ENCODE data around the gene SRCAP. TPM values are rescaled to one million over a fixed set of nuclear protein-coding genes. Genes with fewer than 3 reads are reported as not detected.

SRCAP gene
- total RNA-seq, 2 experiments from 2014 or later, result 48.4 to 54.0 TPM

GRCh38 chr16:30774367-30775130, 75.6 kb downstream of the SRCAP start:
- Mint-ChIP-seq H3K27me3 (no peaks in the 10 kb centered on the region), H3K4me3 (peak overlapping the region; percentile 91), H3K27ac (no peak overlapping the region), H3K4me1 (ENCODE audit: low read depth) (peaks cover 19% of the 10 kb centered on the region), H3K36me3 (peaks cover 30% of the 10 kb centered on the region), H3K9me3 (no peaks in the 10 kb centered on the region)
- intact Hi-C loops (cut with micrococcal nuclease), result loop anchor here (1.0 kb wide), 1 partner anchor 12 kb away; the partner anchor contains the start of genes CFAP119 and RNF40
- ChIA-PET POLR2A (interaction anchor here (1.0 to 1.8 kb wide), 2 partner anchors 100 to 127 kb away, joined by 3 to 5 read pairs; no protein-coding TSS in a partner anchor), CTCF (interaction anchor here (0.8 to 1.5 kb wide), 4 partner anchors 31 to 128 kb away, joined by 3 to 5 read pairs (median 4); no protein-coding TSS in a partner anchor)
- no peak for DNase-seq

DNA sequence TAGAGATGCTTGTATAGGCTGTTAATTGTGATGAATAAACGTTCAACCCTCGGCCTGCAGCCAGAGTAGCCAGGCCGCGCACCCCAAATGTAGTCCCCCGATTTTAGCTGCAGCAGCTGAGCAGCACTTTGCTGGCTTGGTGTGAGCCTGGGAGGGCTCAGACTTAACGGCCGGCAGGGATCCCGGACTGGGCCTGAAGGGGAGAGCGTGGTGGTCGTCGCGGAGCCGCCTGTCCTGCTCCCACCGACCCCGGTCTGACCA, 76.1 kb downstream of the SRCAP start:
- peak overlapping the region; percentile 88 for H3K27ac Mint-ChIP-seq
- peaks cover 19% of the 10 kb centered on the region for H3K4me1 Mint-ChIP-seq (ENCODE audit: low read depth)
- CTCF ChIA-PET, result interaction anchor here (0.8 to 1.5 kb wide), 4 partner anchors 30 to 127 kb away, joined by 3 to 5 read pairs (median 4); no protein-coding TSS in a partner anchor
- no peaks in the 10 kb centered on the region for H3K27me3 Mint-ChIP-seq
- no peaks in the 10 kb centered on the region for H3K9me3 Mint-ChIP-seq
- POLR2A ChIA-PET, result interaction anchor here (1.0 to 1.8 kb wide), 2 partner anchors 100 to 127 kb away, joined by 3 to 5 read pairs; no protein-coding TSS in a partner anchor
- intact Hi-C loops (cut with micrococcal nuclease), result loop anchor here (1.0 kb wide), 1 partner anchor 13 kb away; the partner anchor contains the start of genes CFAP119 and RNF40
- peak overlapping the region; percentile 91 for H3K4me3 Mint-ChIP-seq
- DNase-seq, result no peak
- H3K36me3 Mint-ChIP-seq, result peaks cover 29% of the 10 kb centered on the region

GRCh38 chr16:30775392-30776188, 76.6 kb downstream of the SRCAP start:
- CTCF ChIA-PET, result interaction anchor here (1.0 to 1.5 kb wide), 3 partner anchors 30 to 127 kb away, joined by 4 to 5 read pairs (median 5); no protein-coding TSS in a partner anchor
- intact Hi-C loops (cut with micrococcal nuclease), result loop anchor here (1.0 kb wide), 1 partner anchor 13 kb away; the partner anchor contains the start of genes CFAP119 and RNF40
- H3K4me3 Mint-ChIP-seq, result peak overlapping the region; percentile 91
- peaks cover 19% of the 10 kb centered on the region for H3K4me1 Mint-ChIP-seq (ENCODE audit: low read depth)
- DNase-seq, result peak; percentile 75
- POLR2A ChIA-PET, result interaction anchor here (1.0 to 1.8 kb wide), 2 partner anchors 99 to 126 kb away, joined by 3 to 5 read pairs; no protein-coding TSS in a partner anchor
- H3K27ac Mint-ChIP-seq, result peak overlapping the region; percentile 88
- no peaks in the 10 kb centered on the region for H3K27me3 Mint-ChIP-seq
- H3K36me3 Mint-ChIP-seq, result peaks cover 25% of the 10 kb centered on the region
- no peaks in the 10 kb centered on the region for H3K9me3 Mint-ChIP-seq

- no peaks in the 10 kb centered on the region for H3K27me3 Mint-ChIP-seq
- intact Hi-C loops (cut with micrococcal nuclease), result no loop called here
- H3K36me3 Mint-ChIP-seq, result peaks cover 18% of the 10 kb centered on the region
- peaks cover 19% of the 10 kb centered on the region for H3K4me1 Mint-ChIP-seq (ENCODE audit: low read depth)
- POLR2A ChIA-PET, result interaction anchor here (0.6 kb wide), 1 partner anchor 10 kb away, joined by 3 read pairs; the partner anchor contains the start of gene ZNF629
- no peak overlapping the region for H3K27ac Mint-ChIP-seq
- DNase-seq, result no peak
- CTCF ChIA-PET, result interaction anchor here (1.1 to 1.4 kb wide), 4 partner anchors 36 to 164 kb away, joined by 3 to 4 read pairs (median 4); no protein-coding TSS in a partner anchor
- H3K4me3 Mint-ChIP-seq, result peak overlapping the region; percentile 91
- no peaks in the 10 kb centered on the region for H3K9me3 Mint-ChIP-seq
Measured at GRCh38 chr16:30777591-30778297, 78.8 kb downstream of the SRCAP start.

GRCh38 chr16:30778549-30779244, 79.7 kb downstream of the SRCAP start:
- Mint-ChIP-seq H3K36me3 (peaks cover 16% of the 10 kb centered on the region), H3K27me3 (no peaks in the 10 kb centered on the region), H3K9me3 (no peaks in the 10 kb centered on the region), H3K4me1 (ENCODE audit: low read depth) (peaks cover 19% of the 10 kb centered on the region), H3K27ac (no peak overlapping the region), H3K4me3 (no peak overlapping the region)
- POLR2A ChIA-PET, result no interaction called here
- no peak for DNase-seq
- intact Hi-C loops (cut with micrococcal nuclease), result no loop called here
- CTCF ChIA-PET, result interaction anchor here (1.1 kb wide), 2 partner anchors 36 to 66 kb away, joined by 3 to 4 read pairs; no protein-coding TSS in a partner anchor

DNA sequence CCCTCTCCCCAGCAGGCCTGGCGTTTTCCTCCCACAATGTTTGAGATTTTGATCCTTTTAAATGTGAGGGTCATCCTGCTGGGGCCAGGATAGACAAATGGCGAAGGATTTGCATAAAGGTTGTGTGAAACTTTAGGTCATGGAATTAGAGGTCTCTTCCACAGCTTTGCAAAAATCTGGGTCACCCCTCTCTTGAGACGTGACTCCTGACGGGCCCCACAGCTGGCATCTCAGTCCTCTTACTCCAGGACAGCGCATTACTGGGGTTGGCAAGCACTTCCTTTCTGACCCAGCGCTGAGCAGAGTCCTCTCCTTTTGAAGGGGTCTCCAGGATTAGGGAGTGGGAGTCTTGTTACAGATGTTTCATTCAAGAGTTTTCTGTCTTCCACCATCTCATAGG, 80.6 kb downstream of the SRCAP start:
- POLR2A ChIA-PET, result no interaction called here
- H3K4me1 Mint-ChIP-seq (ENCODE audit: low read depth), result peaks cover 17% of the 10 kb centered on the region
- intact Hi-C loops (cut with micrococcal nuclease), result no loop called here

GRCh38 chr16:30780021-30780420, 81.0 kb downstream of the SRCAP start:
- Mint-ChIP-seq H3K4me1 (ENCODE audit: low read depth) (peaks cover 12% of the 10 kb centered on the region), H3K27me3 (no peaks in the 10 kb centered on the region), H3K36me3 (peaks cover 13% of the 10 kb centered on the region), H3K27ac (no peak overlapping the region), H3K4me3 (no peak overlapping the region), H3K9me3 (no peaks in the 10 kb centered on the region)
- no peak for DNase-seq
- POLR2A ChIA-PET, result no interaction called here
- CTCF ChIA-PET, result no interaction called here
- intact Hi-C loops (cut with micrococcal nuclease), result no loop called here

More for the DNA sequence above, 80.6 kb downstream of the SRCAP start:
- no peak overlapping the region for H3K27ac Mint-ChIP-seq
- no peak for DNase-seq
- H3K27me3 Mint-ChIP-seq, result no peaks in the 10 kb centered on the region
- no peaks in the 10 kb centered on the region for H3K9me3 Mint-ChIP-seq
- peaks cover 15% of the 10 kb centered on the region for H3K36me3 Mint-ChIP-seq
- CTCF ChIA-PET, result no interaction called here
- H3K4me3 Mint-ChIP-seq, result no peak overlapping the region

DNA sequence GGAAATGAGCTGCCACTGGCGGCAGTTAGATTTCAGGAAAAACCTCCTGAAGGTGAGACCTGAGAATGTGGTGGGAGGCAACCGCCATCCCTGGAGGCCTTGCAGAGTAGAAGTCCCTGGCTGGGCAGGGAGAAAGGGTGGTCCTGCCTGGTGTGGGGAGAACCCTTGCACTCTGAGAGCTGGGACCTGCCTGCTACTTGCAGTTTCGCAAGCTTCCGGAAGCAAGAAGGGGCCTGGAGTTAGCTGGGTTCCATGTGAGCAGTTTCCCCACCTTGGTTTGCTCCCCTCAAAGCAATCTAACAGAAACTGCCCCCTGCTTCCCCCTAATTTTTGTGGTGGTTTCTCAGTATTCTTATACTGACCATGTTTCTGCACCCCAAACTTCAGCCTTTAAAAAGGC, 81.6 kb downstream of the SRCAP start:
- ChIA-PET CTCF (no interaction called here), POLR2A (no interaction called here)

GRCh38 chr16:30782486-30783279, 83.7 kb downstream of the SRCAP start:
- Mint-ChIP-seq H3K27ac (no peak overlapping the region), H3K4me3 (no peak overlapping the region), H3K4me1 (ENCODE audit: low read depth) (peaks cover 12% of the 10 kb centered on the region), H3K9me3 (no peaks in the 10 kb centered on the region), H3K36me3 (peaks cover 5% of the 10 kb centered on the region), H3K27me3 (peaks cover 4% of the 10 kb centered on the region)
- no peak for DNase-seq
- POLR2A ChIA-PET, result interaction anchor here (1.2 kb wide), 1 partner anchor 22 kb away, joined by 3 read pairs; no protein-coding TSS in a partner anchor
- intact Hi-C loops (cut with micrococcal nuclease), result no loop called here
- CTCF ChIA-PET, result interaction anchor here (0.6 to 1.9 kb wide), 2 partner anchors 10 to 31 kb away, joined by 3 to 7 read pairs; no protein-coding TSS in a partner anchor

More for the DNA sequence above, 81.6 kb downstream of the SRCAP start:
- Mint-ChIP-seq H3K27me3 (no peaks in the 10 kb centered on the region), H3K4me3 (no peak overlapping the region), H3K9me3 (no peaks in the 10 kb centered on the region), H3K36me3 (peaks cover 9% of the 10 kb centered on the region), H3K4me1 (ENCODE audit: low read depth) (peaks cover 8% of the 10 kb centered on the region), H3K27ac (no peak overlapping the region)
- DNase-seq, result no peak
- intact Hi-C loops (cut with micrococcal nuclease), result no loop called here

GRCh38 chr16:30783280-30784109, 84.5 kb downstream of the SRCAP start:
- Mint-ChIP-seq H3K27ac (no peak overlapping the region), H3K4me3 (no peak overlapping the region), H3K36me3 (peaks cover 5% of the 10 kb centered on the region), H3K9me3 (no peaks in the 10 kb centered on the region), H3K27me3 (peaks cover 4% of the 10 kb centered on the region), H3K4me1 (ENCODE audit: low read depth) (peaks cover 12% of the 10 kb centered on the region)
- no peak for DNase-seq
- intact Hi-C loops (cut with micrococcal nuclease), result no loop called here
- CTCF ChIA-PET, result interaction anchor here (1.0 to 1.9 kb wide), 2 partner anchors 31 to 158 kb away, joined by 3 to 7 read pairs; no protein-coding TSS in a partner anchor
- POLR2A ChIA-PET, result interaction anchor here (0.5 to 1.2 kb wide), 2 partner anchors 22 to 28 kb away, joined by 3 read pairs; no protein-coding TSS in a partner anchor
